ENCODE measurements around the gene NEURL1.

The NEURL1 gene

GRCh38 chr10:103613616-103614015 lies 120.1 kb downstream of the NEURL1 start:
- TF ChIP-seq, protein P1, sequence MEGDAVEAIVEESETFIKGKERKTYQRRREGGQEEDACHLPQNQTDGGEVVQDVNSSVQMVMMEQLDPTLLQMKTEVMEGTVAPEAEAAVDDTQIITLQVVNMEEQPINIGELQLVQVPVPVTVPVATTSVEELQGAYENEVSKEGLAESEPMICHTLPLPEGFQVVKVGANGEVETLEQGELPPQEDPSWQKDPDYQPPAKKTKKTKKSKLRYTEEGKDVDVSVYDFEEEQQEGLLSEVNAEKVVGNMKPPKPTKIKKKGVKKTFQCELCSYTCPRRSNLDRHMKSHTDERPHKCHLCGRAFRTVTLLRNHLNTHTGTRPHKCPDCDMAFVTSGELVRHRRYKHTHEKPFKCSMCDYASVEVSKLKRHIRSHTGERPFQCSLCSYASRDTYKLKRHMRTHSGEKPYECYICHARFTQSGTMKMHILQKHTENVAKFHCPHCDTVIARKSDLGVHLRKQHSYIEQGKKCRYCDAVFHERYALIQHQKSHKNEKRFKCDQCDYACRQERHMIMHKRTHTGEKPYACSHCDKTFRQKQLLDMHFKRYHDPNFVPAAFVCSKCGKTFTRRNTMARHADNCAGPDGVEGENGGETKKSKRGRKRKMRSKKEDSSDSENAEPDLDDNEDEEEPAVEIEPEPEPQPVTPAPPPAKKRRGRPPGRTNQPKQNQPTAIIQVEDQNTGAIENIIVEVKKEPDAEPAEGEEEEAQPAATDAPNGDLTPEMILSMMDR (IDR thresholded peaks at IDR 0.05) = no peak
- no peak overlapping the region for H3K4me3 ChIP-seq (ENCODE audit: low read depth, low read length)
- H3K27me3 ChIP-seq (ENCODE audit: control insufficient read depth, insufficient read depth, low read length) = no peaks in the 10 kb centered on the region
- H3K27ac ChIP-seq = no peak overlapping the region
- H3K36me3 ChIP-seq (ENCODE audit: control insufficient read depth, insufficient read depth, low read length) = no peaks in the 10 kb centered on the region
- peaks cover 26% of the 10 kb centered on the region for H3K4me1 ChIP-seq
- no peaks in the 10 kb centered on the region for H3K79me2 ChIP-seq
- no peak overlapping the region for H3K9ac ChIP-seq
- H3K9me3 ChIP-seq (ENCODE audit: control insufficient read depth, low read length) = no peaks in the 10 kb centered on the region
- no peak overlapping the region for H2AFZ ChIP-seq
- no peak overlapping the region for H3K4me2 ChIP-seq (ENCODE audit: low read length)

GRCh38 chr10:103614306-103615158 lies 121.0 kb downstream of the NEURL1 start:
- TF ChIP-seq, protein P1 (IDR thresholded peaks at IDR 0.05) = no peak
- Histone ChIP-seq H3K79me2 (no peaks in the 10 kb centered on the region), H3K9me3 (ENCODE audit: control insufficient read depth, low read length) (no peaks in the 10 kb centered on the region), H3K4me1 (peaks cover 35% of the 10 kb centered on the region), H3K4me3 (ENCODE audit: low read depth, low read length) (no peak overlapping the region), H3K27ac (peak overlapping the region; percentile 9), H3K36me3 (ENCODE audit: control insufficient read depth, insufficient read depth, low read length) (no peaks in the 10 kb centered on the region), H3K4me2 (ENCODE audit: low read length) (no peak overlapping the region), H3K27me3 (ENCODE audit: control insufficient read depth, insufficient read depth, low read length) (no peaks in the 10 kb centered on the region), H2AFZ (no peak overlapping the region), H3K9ac (no peak overlapping the region)

- no peaks in the 10 kb centered on the region for H3K27me3 ChIP-seq (ENCODE audit: control insufficient read depth, insufficient read depth, low read length)
- no peaks in the 10 kb centered on the region for H3K36me3 ChIP-seq (ENCODE audit: control insufficient read depth, insufficient read depth, low read length)
- no peak overlapping the region for H3K4me2 ChIP-seq (ENCODE audit: low read length)
- peaks cover 41% of the 10 kb centered on the region for H3K4me1 ChIP-seq
- H3K79me2 ChIP-seq = no peaks in the 10 kb centered on the region
- H2AFZ ChIP-seq = peak overlapping the region; percentile 34
- H3K4me3 ChIP-seq (ENCODE audit: low read depth, low read length) = no peak overlapping the region
- H3K9ac ChIP-seq = no peak overlapping the region
- H3K9me3 ChIP-seq (ENCODE audit: control insufficient read depth, low read length) = no peaks in the 10 kb centered on the region
- TF ChIP-seq, protein P1 (IDR thresholded peaks at IDR 0.05) = no peak
- H3K27ac ChIP-seq = peak overlapping the region; percentile 76
Measured at GRCh38 chr10:103616705-103617601, 123.4 kb downstream of the NEURL1 start.

- Histone ChIP-seq H3K27me3 (ENCODE audit: control insufficient read depth, insufficient read depth, low read length) (no peaks in the 10 kb centered on the region), H3K4me3 (ENCODE audit: low read depth, low read length) (no peak overlapping the region), H3K4me2 (ENCODE audit: low read length) (no peak overlapping the region), H3K27ac (peak overlapping the region; percentile 76), H3K36me3 (ENCODE audit: control insufficient read depth, insufficient read depth, low read length) (no peaks in the 10 kb centered on the region), H3K9ac (no peak overlapping the region), H3K4me1 (peaks cover 41% of the 10 kb centered on the region), H2AFZ (peak overlapping the region; percentile 66), H3K9me3 (ENCODE audit: control insufficient read depth, low read length) (no peaks in the 10 kb centered on the region), H3K79me2 (no peaks in the 10 kb centered on the region)
- TF ChIP-seq, protein P1 (IDR thresholded peaks at IDR 0.05) = no peak
Measured at GRCh38 chr10:103617602-103618385, 124.3 kb downstream of the NEURL1 start.

Measured in parathyroid adenoma (tissue), 2 donors.